K562 (cell line): ENCODE data around the gene GNAS-AS1. TPM values are rescaled to one million over a fixed set of nuclear protein-coding genes. Genes with fewer than 3 reads are reported as not detected.

ENCODE experiments used
- CBX3 ChIP-seq, 2 experiments: IDR thresholded peaks; 1 replicate in 1 of 2; 2 replicates in 1 of 2; pipeline ENCODE4 v1.6.1; 2012; ENCODE audit warnings: inconsistent platforms in 2 of 2, low read length in 2 of 2, borderline replicate concordance in 1 of 2, control low read depth in 1 of 2
- CHD4 ChIP-seq: fragments of 200-600 bp; sonication (generic); IDR thresholded peaks from 3 replicates; pipeline ENCODE4 v1.6.1; 2012; ENCODE audit warnings: low read depth, mild to moderate bottlenecking, mixed read lengths, low read length, inconsistent platforms; ENCODE audit not compliant: insufficient read depth, insufficient replicate concordance, poor library complexity, severe bottlenecking
- ETS2 ChIP-seq: IDR thresholded peaks from 2 replicates; pipeline ENCODE4 v1.6.1; 2016; ENCODE audit warnings: borderline replicate concordance, missing genetic modification characterization, mild to moderate bottlenecking, moderate library complexity, missing compliant biosample characterization; ENCODE audit not compliant: poor library complexity, severe bottlenecking
- GATAD2B ChIP-seq: fragments of 450-650 bp; IDR thresholded peaks from 2 replicates; pipeline ENCODE4 v1.6.1; 2017; ENCODE audit warnings: mild to moderate bottlenecking, borderline replicate concordance
- NCOA1 ChIP-seq: fragments of 450-650 bp; IDR thresholded peaks from 2 replicates; pipeline ENCODE4 v1.6.1; 2016; ENCODE audit warnings: low read depth
- NCOA6 ChIP-seq: fragments of 450-650 bp; IDR thresholded peaks from 2 replicates; pipeline ENCODE4 v1.6.1; 2017; ENCODE audit warnings: mild to moderate bottlenecking
- TCF7 ChIP-seq: sonication (generic); IDR thresholded peaks from 2 replicates; pipeline ENCODE4 v1.6.1; 2016; ENCODE audit warnings: antibody characterized with exemption, borderline replicate concordance
- XRCC5 ChIP-seq: fragments of 200-400 bp; formaldehyde crosslinking; IDR thresholded peaks from 2 replicates; pipeline ENCODE4 v1.6.1; 2017; ENCODE audit warnings: low read depth, mild to moderate bottlenecking, low read length
- ZKSCAN1 ChIP-seq: fragments of 150-350 bp; IDR thresholded peaks from 2 replicates; pipeline ENCODE4 v1.6.1; 2016; ENCODE audit warnings: low read depth, low read length
- ZNF589 ChIP-seq: fragments of 200-800 bp; sonication (Bioruptor generic); IDR thresholded peaks from 2 replicates; pipeline ENCODE4 v1.6.1; 2016; ENCODE audit warnings: low read depth, missing genetic modification characterization, missing compliant biosample characterization
- polyA plus RNA-seq, 8 experiments: library from polyadenylated mRNA; depleted of rRNA in 4 of 8; stranded (reverse) in 5 of 8; unstranded in 3 of 8; fragments of >200 nt; fragmentation: Nextera tagmentation in 2 of 8; fragmentation: Illumina TruSeq in 1 of 8; extraction: Ambion mirVana in 2 of 8; extraction: Trizol in 1 of 8; gene quantifications; 2 replicates each; pipeline versions ENCODE4 v1.2.1 to v1.2.3, GENCODE V29; 2011 to 2014; ENCODE audit warnings: inconsistent platforms in 1 of 8, missing spikeins in 1 of 8
- total RNA-seq, 7 experiments: library from RNA; depleted of rRNA in 6 of 7; stranded (reverse); fragments of >200 nt in 6 of 7; fragmentation: Illumina TruSeq in 2 of 7; extraction: Trizol in 2 of 7; gene quantifications; 2 replicates each; pipeline versions ENCODE4 v1.2.1 to v1.2.3, GENCODE V29; 2011 to 2021; ENCODE audit warnings: low replicate concordance in 1 of 7
- TF ChIP-seq, protein P1 (sequence below): fragments of 250-450 bp; sonication (Bioruptor Pico); IDR thresholded peaks from 2 replicates; pipeline ENCODE4 v1.4.0; 2020; ENCODE audit warnings: borderline replicate concordance
- TF ChIP-seq, protein P2 (sequence below): fragments of 200-800 bp; sonication (Bioruptor generic); IDR thresholded peaks from 2 replicates; pipeline ENCODE4 v1.6.1; 2016; ENCODE audit warnings: missing genetic modification characterization, missing compliant biosample characterization

GNAS-AS1 gene
- total and polyA plus RNA-seq, 9 of the 15 experiments (the other 6 are each of a cell fraction or from before 2014, with no cell fraction given), result 0.04 to 2.5 (median 0.25) TPM

DNA sequence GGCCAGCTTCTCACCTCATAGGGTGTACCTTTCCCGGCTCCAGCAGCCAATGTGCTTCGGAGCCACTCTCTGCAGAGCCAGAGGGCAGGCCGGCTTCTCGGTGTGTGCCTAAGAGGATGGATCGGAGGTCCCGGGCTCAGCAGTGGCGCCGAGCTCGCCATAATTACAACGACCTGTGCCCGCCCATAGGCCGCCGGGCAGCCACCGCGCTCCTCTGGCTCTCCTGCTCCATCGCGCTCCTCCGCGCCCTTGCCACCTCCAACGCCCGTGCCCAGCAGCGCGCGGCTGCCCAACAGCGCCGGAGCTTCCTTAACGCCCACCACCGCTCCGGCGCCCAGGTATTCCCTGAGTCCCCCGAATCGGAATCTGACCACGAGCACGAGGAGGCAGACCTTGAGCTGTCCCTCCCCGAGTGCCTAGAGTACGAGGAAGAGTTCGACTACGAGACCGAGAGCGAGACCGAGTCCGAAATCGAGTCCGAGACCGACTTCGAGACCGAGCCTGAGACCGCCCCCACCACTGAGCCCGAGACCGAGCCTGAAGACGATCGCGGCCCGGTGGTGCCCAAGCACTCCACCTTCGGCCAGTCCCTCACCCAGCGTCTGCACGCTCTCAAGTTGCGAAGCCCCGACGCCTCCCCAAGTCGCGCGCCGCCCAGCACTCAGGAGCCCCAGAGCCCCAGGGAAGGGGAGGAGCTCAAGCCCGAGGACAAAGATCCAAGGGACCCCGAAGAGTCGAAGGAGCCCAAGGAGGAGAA is 10.5 kb downstream of the GNAS-AS1 start (continued):
- TF ChIP-seq, protein P1, sequence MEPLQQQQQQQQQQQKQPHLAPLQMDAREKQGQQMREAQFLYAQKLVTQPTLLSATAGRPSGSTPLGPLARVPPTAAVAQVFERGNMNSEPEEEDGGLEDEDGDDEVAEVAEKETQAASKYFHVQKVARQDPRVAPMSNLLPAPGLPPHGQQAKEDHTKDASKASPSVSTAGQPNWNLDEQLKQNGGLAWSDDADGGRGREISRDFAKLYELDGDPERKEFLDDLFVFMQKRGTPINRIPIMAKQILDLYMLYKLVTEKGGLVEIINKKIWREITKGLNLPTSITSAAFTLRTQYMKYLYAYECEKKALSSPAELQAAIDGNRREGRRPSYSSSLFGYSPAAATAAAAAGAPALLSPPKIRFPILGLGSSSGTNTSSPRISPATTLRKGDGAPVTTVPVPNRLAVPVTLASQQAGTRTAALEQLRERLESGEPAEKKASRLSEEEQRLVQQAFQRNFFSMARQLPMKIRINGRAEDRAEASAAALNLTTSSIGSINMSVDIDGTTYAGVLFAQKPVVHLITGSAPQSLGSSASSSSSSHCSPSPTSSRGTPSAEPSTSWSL (CRISPR knock-in tag), result no peak
- TF ChIP-seq, protein P2, sequence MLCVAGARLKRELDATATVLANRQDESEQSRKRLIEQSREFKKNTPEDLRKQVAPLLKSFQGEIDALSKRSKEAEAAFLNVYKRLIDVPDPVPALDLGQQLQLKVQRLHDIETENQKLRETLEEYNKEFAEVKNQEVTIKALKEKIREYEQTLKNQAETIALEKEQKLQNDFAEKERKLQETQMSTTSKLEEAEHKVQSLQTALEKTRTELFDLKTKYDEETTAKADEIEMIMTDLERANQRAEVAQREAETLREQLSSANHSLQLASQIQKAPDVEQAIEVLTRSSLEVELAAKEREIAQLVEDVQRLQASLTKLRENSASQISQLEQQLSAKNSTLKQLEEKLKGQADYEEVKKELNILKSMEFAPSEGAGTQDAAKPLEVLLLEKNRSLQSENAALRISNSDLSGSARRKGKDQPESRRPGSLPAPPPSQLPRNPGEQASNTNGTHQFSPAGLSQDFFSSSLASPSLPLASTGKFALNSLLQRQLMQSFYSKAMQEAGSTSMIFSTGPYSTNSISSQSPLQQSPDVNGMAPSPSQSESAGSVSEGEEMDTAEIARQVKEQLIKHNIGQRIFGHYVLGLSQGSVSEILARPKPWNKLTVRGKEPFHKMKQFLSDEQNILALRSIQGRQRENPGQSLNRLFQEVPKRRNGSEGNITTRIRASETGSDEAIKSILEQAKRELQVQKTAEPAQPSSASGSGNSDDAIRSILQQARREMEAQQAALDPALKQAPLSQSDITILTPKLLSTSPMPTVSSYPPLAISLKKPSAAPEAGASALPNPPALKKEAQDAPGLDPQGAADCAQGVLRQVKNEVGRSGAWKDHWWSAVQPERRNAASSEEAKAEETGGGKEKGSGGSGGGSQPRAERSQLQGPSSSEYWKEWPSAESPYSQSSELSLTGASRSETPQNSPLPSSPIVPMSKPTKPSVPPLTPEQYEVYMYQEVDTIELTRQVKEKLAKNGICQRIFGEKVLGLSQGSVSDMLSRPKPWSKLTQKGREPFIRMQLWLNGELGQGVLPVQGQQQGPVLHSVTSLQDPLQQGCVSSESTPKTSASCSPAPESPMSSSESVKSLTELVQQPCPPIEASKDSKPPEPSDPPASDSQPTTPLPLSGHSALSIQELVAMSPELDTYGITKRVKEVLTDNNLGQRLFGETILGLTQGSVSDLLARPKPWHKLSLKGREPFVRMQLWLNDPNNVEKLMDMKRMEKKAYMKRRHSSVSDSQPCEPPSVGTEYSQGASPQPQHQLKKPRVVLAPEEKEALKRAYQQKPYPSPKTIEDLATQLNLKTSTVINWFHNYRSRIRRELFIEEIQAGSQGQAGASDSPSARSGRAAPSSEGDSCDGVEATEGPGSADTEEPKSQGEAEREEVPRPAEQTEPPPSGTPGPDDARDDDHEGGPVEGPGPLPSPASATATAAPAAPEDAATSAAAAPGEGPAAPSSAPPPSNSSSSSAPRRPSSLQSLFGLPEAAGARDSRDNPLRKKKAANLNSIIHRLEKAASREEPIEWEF (CRISPR knock-in tag), result no peak
- TF ChIP-seq CBX3 (IDR thresholded peaks at IDR 0.05; ENCODE audit: borderline replicate concordance in 1 of 2, low read length in 2 of 2) (no peak), ZKSCAN1 (no peak), NCOA1 (no peak), ZNF589 (CRISPR knock-in tag) (no peak), ETS2 (tag) (no peak), CHD4 (no peak), NCOA6 (no peak), GATAD2B (no peak), XRCC5 (no peak), TCF7 (no peak)
